ENCODE results near the gene SLC13A5.

DNA sequence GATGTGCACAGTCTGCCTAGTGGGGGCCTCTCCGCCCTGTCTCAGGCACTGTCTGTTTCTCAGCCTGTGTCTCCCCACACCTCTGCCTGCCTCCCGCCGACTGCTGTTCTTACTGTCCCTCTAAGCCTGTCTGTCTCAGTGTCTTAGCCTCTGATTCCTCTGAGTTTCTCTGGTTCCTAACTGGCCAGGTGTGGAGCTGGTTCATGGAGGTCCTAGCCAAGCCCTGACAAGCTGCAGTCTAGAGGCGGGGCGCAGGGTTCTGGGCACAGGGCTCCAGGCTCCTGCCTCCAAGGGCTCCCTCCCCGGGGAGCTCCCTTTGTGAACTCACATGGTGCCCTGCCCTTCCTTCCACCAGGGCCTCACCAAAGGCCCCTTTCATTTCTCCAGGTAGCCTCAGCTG, 42.2 kb downstream of the SLC13A5 start:
- TF ChIP-seq, protein P1, sequence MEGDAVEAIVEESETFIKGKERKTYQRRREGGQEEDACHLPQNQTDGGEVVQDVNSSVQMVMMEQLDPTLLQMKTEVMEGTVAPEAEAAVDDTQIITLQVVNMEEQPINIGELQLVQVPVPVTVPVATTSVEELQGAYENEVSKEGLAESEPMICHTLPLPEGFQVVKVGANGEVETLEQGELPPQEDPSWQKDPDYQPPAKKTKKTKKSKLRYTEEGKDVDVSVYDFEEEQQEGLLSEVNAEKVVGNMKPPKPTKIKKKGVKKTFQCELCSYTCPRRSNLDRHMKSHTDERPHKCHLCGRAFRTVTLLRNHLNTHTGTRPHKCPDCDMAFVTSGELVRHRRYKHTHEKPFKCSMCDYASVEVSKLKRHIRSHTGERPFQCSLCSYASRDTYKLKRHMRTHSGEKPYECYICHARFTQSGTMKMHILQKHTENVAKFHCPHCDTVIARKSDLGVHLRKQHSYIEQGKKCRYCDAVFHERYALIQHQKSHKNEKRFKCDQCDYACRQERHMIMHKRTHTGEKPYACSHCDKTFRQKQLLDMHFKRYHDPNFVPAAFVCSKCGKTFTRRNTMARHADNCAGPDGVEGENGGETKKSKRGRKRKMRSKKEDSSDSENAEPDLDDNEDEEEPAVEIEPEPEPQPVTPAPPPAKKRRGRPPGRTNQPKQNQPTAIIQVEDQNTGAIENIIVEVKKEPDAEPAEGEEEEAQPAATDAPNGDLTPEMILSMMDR (IDR thresholded peaks at IDR 0.05), result no peak
- TF ChIP-seq POLR2A (IDR thresholded peaks at IDR 0.05), result no peak
